M059J (cell line): ENCODE results near the gene CHD1L. TPM values are rescaled to one million over a fixed set of nuclear protein-coding genes. Genes with fewer than 3 reads are reported as not detected.
"Not testable (repeated sequence)": the region's sequence is repeated elsewhere in the genome, so short reads cannot be mapped to it uniquely, and the experiment has no call there.

Source experiments
- DNase-seq: peaks from one replicate; pipeline ENCODE4 v3.0.0-alpha.2; 2012; ENCODE audit warnings: low read depth
- total RNA-seq: library from RNA; depleted of rRNA; stranded (reverse); fragments of >200 nt; shearing (Covaris generic); gene quantifications from 2 replicates; pipeline ENCODE4 v1.2.3, GENCODE V29; 2014

CHD1L gene
- total RNA-seq, 1 experiment from 2014 or later, result 25.8 TPM

- DNase-seq, result no peak
Measured at GRCh38 chr1:147266381-147266780, 23.9 kb downstream of the CHD1L start.

DNA sequence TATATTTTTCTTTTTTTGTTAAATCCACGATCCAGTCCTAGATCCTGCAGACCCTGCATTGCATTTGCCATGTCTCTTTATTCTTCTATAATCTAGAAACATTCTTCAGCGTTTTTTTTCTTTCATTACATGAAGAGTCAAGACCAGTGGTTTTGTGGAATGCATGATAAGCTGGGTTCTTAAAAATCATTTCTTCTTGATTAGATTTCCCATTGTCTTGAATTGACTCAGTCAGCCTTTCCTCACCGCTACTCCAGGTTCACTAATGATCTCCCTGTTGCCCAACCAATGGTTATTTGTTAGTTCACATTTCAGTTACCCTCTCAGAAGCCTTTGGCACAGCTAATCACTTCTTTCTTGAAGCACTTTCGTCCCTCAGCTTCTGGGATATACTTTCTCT, 25.2 kb downstream of the CHD1L start:
- no peak for DNase-seq

GRCh38 chr1:147270721-147271120, 28.2 kb downstream of the CHD1L start:
- peak; percentile 11 for DNase-seq

DNA sequence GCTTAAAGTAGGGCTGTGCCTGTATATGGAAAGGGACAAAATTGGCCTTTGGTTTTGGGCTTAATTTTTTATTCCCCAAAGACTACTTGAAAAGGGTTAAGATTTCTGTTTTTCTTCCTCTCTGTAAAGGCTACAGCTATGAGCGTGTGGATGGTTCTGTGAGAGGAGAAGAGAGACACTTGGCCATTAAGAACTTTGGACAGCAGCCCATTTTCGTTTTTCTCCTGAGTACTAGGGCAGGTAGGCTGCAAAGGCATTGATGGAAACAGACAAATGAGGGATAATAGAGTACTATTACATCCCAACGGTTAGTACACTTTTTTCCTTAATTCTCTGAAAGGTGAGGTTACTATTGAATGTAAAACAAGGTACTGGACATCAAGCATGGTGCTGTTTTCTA, 29.6 kb downstream of the CHD1L start:
- no peak for DNase-seq

- peak; percentile 78 for DNase-seq
Measured at GRCh38 chr1:147273409-147274336, 31.2 kb downstream of the CHD1L start.

- no peak for DNase-seq
Measured at GRCh38 chr1:147281950-147282349, 39.5 kb downstream of the CHD1L start.

DNA sequence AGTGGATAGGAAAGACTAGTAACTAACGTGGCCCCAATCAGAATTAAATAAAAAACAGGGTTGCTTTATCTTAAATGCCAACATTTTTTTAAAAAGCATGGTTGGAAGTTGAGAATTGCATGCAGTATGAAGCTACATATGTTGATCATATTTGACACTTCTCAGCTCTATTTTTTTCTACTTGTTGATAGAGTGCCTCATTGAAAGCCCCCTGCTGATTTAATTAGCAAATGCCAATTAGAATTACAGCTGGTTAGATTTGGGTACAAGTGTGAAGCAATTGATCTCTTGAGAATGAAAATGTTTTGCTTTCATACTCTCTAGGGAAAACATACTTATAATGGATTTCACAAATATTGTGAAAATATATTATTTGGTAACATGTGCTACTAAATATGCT, 40.5 kb downstream of the CHD1L start:
- no peak for DNase-seq

DNA sequence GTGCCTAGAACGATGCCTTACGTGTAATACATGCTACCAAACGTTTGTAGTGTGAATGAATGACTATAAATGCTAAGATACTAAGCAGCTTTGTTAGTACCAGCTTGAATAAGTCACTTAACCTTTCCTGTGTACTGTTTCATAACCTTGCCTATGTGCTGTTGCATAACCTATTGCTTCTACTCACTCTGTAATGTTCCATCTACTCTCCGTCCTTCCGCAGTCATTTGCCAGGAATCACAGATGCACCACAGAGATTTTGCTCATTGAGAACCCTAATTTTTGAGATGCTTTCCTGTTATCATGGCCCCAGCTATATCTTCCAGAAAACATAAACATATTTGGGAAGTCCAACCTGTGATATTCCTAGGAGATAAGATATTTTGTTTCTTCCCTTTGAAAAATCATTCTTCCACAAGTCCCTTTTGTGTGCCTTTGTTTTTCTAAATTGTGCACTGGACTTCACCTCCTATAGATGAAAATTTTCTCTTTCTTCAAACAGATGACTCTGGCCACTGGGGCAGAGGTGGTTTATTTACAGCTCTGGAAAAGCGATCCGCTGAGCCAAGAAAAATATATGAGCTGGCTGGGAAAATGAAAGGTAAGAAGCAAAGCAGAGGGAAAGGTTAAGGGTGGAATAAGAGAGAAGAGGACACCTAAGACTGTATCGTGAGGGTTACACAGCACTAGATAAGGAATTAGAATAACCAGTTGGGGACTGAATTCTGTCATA, 44.8 kb downstream of the CHD1L start:
- no peak for DNase-seq

- DNase-seq, result peak; percentile 83
Measured at GRCh38 chr1:147292012-147292411, 49.5 kb downstream of the CHD1L start.

DNA sequence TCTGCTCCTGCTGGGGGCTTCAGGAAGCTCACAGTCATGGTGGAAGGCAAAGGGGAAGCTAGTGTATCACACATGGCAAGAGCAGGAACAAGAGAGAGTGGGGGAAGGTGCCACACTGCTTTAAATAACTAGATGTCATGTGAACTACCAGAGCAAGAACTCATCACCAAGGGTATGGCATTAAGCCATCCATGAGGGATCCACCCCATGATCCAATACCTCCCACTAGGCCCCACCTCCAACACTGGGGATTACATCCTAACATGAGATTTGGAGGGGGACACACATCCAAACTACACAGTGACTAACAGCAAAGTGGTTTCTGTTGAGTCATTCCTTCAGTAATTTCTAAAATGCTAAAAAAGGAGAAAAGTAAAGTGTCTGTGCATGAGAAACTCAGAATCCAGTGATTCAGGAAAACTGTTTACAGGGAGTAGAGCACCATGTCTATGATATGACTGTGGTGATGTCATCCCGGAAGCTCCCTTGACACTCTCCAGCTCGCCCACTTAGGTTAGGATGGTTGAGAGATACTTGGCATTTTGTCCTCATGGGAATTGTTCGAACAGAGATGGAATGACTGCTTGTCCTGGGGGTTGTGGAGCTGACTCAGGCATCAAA, 50.3 kb downstream of the CHD1L start:
- DNase-seq, result peak; percentile 96

GRCh38 chr1:147297438-147297837, 55.0 kb downstream of the CHD1L start:
- DNase-seq, result no peak

- not testable (repeated sequence) for DNase-seq
Measured at GRCh38 chr1:147305803-147306202, 63.3 kb downstream of the CHD1L start.

- no peak for DNase-seq
Measured at GRCh38 chr1:147316968-147317367, 74.5 kb downstream of the CHD1L start.

DNA sequence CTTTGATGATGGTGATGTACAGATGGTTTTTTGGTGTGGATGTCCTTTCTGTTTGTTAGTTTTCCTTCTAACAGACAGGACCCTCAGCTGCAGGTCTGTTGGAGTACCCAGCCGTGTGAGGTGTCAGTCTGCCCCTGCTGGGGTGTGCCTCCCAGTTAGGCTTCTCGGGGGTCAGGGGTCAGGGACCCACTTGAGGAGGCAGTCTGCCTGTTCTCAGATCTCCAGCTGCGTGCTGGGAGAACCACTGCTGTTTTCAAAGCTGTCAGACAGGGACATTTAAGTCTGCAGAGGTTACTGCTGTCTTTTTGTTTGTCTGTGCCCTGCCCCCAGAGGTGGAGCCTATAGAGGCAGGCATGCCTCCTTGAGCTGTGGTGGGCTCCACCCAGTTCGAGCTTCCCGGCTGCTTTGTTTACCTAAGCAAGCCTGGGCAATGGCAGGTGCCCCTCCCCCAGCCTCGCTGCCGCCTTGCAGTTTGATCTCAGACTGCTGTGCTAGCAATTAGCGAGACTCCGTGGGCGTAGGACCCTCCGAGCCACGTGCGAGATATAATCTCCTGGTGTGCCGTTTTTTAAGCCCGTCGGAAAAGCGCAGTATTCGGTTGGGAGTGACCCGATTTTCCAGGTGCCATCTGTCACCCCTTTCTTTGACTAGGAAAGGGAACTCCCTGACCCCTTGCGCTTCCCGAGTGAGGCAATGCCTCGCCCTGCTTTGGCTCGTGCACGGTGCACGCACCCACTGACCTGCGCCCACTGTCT, 84.6 kb downstream of the CHD1L start:
- DNase-seq, result not testable (repeated sequence)

DNA sequence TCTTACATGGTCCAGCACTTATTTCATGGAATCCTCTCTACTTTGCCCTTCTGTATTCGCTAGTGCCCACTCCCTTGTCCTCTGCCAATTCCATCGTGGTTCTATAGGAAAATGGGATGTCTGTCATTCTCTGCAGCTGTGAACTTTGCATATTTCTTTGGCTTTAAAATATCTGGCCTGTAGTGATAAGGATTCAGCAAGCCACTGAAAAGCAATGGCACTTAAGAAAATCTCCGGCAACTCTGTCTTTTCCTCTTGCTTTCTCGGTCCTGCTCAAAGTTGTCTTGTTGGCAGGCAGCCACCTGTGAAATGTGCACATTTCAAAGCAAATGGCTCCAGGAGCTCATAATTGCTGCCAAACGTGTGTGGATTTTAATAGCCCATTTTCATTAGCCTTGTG, 91.8 kb downstream of the CHD1L start:
- no peak for DNase-seq

DNA sequence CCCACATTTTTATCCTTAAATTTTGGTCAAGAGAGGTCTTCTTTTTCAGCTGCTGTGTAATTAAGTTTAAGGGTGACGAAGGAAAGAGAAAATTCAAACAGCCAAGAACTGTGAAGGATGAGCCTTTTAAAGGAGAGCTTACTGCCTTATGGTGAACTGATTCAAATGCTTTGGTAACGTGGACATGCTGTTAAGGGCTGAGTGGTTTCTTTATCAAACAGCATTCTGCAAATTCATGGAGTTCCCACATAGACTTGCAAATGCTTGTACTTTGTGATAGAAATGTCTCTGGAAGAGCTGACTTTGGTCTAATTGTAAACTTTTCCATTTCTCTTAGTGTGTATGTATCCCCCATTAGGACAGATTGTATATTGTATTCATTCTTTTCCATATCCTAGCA, 93.8 kb downstream of the CHD1L start:
- DNase-seq, result no peak

DNA sequence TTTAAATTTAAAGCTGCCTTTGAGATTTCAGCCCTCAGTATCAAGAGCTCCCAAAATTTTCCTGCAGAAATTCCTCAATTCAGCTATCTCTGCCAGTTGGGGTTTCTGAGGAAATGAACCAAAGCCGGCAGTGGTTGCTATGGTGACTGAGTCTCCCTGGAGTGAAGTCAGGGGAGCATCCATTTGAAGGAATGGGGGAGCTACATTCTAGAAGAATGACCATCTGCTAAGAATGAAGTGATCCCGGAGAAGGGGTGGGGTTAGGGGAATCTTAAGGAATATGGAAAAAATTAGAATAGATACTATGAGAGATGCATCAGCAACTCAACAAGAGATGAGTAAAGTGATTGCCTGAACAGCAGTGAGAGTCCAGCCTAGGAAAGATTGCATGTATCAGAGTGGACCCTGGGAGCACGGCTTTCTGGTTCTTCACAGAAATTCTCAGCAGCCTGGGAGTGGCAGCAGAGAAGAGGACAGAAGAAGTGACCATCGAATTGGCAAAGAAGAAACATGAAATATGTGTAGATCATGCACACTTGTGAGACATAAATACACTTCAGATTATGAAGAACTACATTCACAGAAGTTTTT, 94.7 kb downstream of the CHD1L start:
- no peak for DNase-seq

DNA sequence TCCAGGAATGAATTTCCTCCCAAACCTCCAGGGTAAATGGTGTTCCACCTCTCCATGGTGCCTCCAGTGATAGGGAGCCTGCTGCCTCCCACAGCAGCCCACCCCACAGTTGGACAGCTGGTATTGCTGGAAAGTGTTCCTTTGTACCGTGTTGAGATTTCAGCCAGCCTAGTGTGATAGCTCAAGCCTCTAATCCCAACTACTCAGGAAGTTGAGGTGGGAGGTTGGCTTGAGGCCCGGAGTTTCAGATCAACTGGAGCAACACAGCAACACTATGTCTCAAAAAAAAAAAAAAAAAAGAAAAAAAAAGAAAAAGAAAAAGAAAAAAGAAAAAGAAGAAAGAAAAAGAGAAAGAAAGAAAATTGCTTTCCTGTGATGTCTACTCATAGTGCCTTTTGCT, 96.1 kb downstream of the CHD1L start:
- no peak for DNase-seq

DNA sequence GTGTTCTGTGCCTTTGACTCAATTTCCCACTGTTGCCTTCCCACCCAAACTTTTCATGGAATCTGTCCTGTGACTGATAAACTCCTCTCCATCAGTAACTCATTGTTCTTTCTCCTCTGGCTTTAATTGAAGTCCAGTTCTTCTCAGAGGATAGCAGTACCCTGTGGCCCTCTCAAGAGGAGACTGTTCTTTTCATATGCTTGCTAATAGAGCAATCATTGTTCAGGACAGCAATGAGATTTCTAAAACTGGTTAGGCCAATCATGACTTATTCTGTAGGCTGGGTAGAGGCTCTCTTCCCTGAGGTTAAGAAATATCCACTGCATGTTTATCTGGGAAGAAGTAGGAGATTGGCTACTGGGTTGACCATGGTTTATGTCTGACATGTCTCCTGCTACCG, 98.8 kb downstream of the CHD1L start:
- no peak for DNase-seq
